K562 (cell line): ENCODE measurements around the gene IBA57. TPM values are rescaled to one million over a fixed set of nuclear protein-coding genes. Genes with fewer than 3 reads are reported as not detected.
A peak's percentile ranks its signal among the peaks of the same experiment; 100 is the strongest.

ENCODE experiments used
- CHCHD3 ChIP-seq: fragments of 250-450 bp; sonication (Bioruptor Pico); IDR thresholded peaks from 2 replicates; pipeline ENCODE4 v2.1.2; 2022; ENCODE audit warnings: mild to moderate bottlenecking
- PML ChIP-seq: IDR thresholded peaks from 2 replicates; pipeline ENCODE4 v1.6.1; 2012; ENCODE audit warnings: low read length, inconsistent platforms
- TEAD1 ChIP-seq, 2 experiments: fragments of 450-650 bp in 1 of 2; sonication (generic) in 1 of 2; formaldehyde crosslinking; IDR thresholded peaks; 2 replicates each; pipeline versions ENCODE4 v1.4.0 to v1.8.0; 2020 to 2022; ENCODE audit warnings: mild to moderate bottlenecking in 2 of 2, missing genetic modification reagents in 1 of 2
- ZNF384 ChIP-seq: IDR thresholded peaks from 2 replicates; pipeline ENCODE4 v1.6.1; 2012; ENCODE audit warnings: low read depth, low read length, improper control_type of control experiment
- polyA plus RNA-seq, 8 experiments: library from polyadenylated mRNA; depleted of rRNA in 4 of 8; stranded (reverse) in 5 of 8; unstranded in 3 of 8; fragments of >200 nt; fragmentation: Nextera tagmentation in 2 of 8; fragmentation: Illumina TruSeq in 1 of 8; extraction: Ambion mirVana in 2 of 8; extraction: Trizol in 1 of 8; gene quantifications; 2 replicates each; pipeline versions ENCODE4 v1.2.1 to v1.2.3, GENCODE V29; 2011 to 2014; ENCODE audit warnings: inconsistent platforms in 1 of 8, missing spikeins in 1 of 8
- total RNA-seq, 7 experiments: library from RNA; depleted of rRNA in 6 of 7; stranded (reverse); fragments of >200 nt in 6 of 7; fragmentation: Illumina TruSeq in 2 of 7; extraction: Trizol in 2 of 7; gene quantifications; 2 replicates each; pipeline versions ENCODE4 v1.2.1 to v1.2.3, GENCODE V29; 2011 to 2021; ENCODE audit warnings: low replicate concordance in 1 of 7
- TF ChIP-seq, protein P1 (sequence below), 3 experiments: IDR thresholded peaks in 2 of 3; conservative IDR thresholded peaks in 1 of 3; 2 replicates each; pipeline ENCODE4 v1.5.1; 2011 to 2012; ENCODE audit warnings: low read length in 3 of 3, mild to moderate bottlenecking in 3 of 3, control low read depth in 2 of 3, improper control_type of control experiment in 1 of 3, inconsistent platforms in 1 of 3, low read depth in 1 of 3, mixed read lengths in 1 of 3, moderate library complexity in 1 of 3; ENCODE audit not compliant: insufficient read depth in 2 of 3
- TF ChIP-seq, protein P2 (sequence below): sonication (generic); formaldehyde crosslinking; IDR thresholded peaks from 2 replicates; pipeline ENCODE4 v1.8.0; 2022; ENCODE audit warnings: missing genetic modification reagents, mild to moderate bottlenecking, moderate library complexity, borderline replicate concordance

IBA57 gene
- total and polyA plus RNA-seq, 9 of the 15 experiments (the other 6 are each of a cell fraction or from before 2014, with no cell fraction given), result 0.77 to 15.5 (median 2.7) TPM

DNA sequence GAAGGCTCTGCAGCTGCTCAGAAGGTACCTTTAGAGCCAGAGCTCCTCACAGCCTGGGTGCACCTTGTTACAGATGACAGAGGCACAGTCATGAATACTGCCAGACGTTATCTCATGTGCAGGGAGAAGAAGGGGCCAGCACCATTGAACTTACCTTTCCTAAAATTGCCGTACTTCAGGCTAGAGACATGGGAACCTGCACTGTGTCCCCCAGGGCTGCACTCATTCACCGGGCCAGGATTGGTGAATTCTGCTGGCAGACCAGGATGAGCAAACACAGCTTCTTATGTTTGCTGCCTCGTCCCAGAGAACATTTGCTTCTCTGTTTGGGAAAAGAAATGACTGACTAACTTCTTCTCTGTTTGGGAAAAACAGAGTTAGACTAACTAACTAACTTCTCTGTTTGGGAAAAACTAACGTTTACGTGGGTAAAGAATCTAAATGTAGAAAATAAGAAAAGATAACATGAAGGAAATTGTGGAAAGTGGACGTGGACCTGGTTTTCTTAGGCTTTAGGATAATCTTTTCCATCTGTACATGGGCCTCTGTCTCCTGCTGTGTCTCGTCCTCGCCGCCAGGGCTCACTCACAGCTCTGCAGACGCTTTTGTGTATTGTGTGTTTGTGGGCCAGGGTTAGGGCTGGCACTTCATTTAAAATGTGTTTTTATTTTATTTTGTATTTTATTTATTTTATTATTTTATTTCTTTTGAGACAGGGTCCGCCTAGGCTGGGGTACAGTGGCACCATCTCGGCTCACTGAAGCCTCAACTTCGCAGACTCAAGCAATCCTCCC lies 52.1 kb downstream of the IBA57 start (continued):
- TF ChIP-seq PML (no peak), ZNF384 (no peak), TEAD1 (CRISPR knock-in tag; IDR thresholded peaks at IDR 0.05) (no peak), CHCHD3 (no peak)
- TF ChIP-seq, protein P1, sequence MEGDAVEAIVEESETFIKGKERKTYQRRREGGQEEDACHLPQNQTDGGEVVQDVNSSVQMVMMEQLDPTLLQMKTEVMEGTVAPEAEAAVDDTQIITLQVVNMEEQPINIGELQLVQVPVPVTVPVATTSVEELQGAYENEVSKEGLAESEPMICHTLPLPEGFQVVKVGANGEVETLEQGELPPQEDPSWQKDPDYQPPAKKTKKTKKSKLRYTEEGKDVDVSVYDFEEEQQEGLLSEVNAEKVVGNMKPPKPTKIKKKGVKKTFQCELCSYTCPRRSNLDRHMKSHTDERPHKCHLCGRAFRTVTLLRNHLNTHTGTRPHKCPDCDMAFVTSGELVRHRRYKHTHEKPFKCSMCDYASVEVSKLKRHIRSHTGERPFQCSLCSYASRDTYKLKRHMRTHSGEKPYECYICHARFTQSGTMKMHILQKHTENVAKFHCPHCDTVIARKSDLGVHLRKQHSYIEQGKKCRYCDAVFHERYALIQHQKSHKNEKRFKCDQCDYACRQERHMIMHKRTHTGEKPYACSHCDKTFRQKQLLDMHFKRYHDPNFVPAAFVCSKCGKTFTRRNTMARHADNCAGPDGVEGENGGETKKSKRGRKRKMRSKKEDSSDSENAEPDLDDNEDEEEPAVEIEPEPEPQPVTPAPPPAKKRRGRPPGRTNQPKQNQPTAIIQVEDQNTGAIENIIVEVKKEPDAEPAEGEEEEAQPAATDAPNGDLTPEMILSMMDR (IDR thresholded peaks at IDR 0.05 in 2 of 3, conservative IDR thresholded peaks at IDR 0.05 in 1 of 3; ENCODE audit: insufficient read depth in 2 of 3, low read depth in 1 of 3, low read length in 3 of 3), result peak; percentile 49 to 62 (median 54); a peak in 5 of 6 replicates
- TF ChIP-seq, protein P2, sequence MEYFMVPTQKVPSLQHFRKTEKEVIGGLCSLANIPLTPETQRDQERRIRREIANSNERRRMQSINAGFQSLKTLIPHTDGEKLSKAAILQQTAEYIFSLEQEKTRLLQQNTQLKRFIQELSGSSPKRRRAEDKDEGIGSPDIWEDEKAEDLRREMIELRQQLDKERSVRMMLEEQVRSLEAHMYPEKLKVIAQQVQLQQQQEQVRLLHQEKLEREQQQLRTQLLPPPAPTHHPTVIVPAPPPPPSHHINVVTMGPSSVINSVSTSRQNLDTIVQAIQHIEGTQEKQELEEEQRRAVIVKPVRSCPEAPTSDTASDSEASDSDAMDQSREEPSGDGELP (CRISPR knock-in tag), result no peak
